ENCODE results near the gene BMAL2.

Gene BMAL2

GRCh38 chr12:27351476-27351875 lies 18.8 kb downstream of the BMAL2 start:
- no peak for DNase-seq (ENCODE audit: low read depth in 2 of 3, low spot score in 2 of 3)

GRCh38 chr12:27355486-27355885 lies 22.9 kb downstream of the BMAL2 start:
- no peak for DNase-seq (ENCODE audit: low read depth in 2 of 3, low spot score in 2 of 3)

GRCh38 chr12:27355979-27356378 lies 23.3 kb downstream of the BMAL2 start:
- DNase-seq (ENCODE audit: low read depth in 2 of 3, low spot score in 2 of 3), result no peak

- DNase-seq (ENCODE audit: low read depth in 2 of 3, low spot score in 2 of 3), result no peak
Observed at GRCh38 chr12:27359578-27360340, 27.1 kb downstream of the BMAL2 start.

GRCh38 chr12:27361372-27361771 lies 28.7 kb downstream of the BMAL2 start:
- no peak for DNase-seq (ENCODE audit: low read depth in 2 of 3, low spot score in 2 of 3)

GRCh38 chr12:27366621-27367020 lies 34.0 kb downstream of the BMAL2 start:
- no peak for DNase-seq (ENCODE audit: low read depth in 2 of 3, low spot score in 2 of 3)

GRCh38 chr12:27367078-27367477 lies 34.4 kb downstream of the BMAL2 start:
- no peak for DNase-seq (ENCODE audit: low read depth in 2 of 3, low spot score in 2 of 3)

GRCh38 chr12:27382171-27382795 lies 49.6 kb downstream of the BMAL2 start:
- DNase-seq (ENCODE audit: low read depth in 2 of 3, low spot score in 2 of 3), result no peak

Data from activated CD8-positive, alpha-beta memory T cell treated with anti-CD3 and anti-CD28 coated beads for 48 hours (primary cell).